HG03571 (cell line): Measurements from ENCODE around the gene ADAMTS19.

Experiments used
- ATAC-seq: cut with Tn5 transposase; IDR thresholded peaks from one replicate; pipeline ENCODE4 v1.9.1; 2021; ENCODE audit not compliant: unreplicated experiment

ADAMTS19 gene

GRCh38 chr5:129672006-129672405, 211.9 kb downstream of the ADAMTS19 start:
- ATAC-seq: no peak

- ATAC-seq: no peak
These were observed 219.6 kb downstream of the ADAMTS19 start for GRCh38 chr5:129679671-129680070.

- no peak for ATAC-seq
These were observed 227.8 kb downstream of the ADAMTS19 start for GRCh38 chr5:129687941-129688340.

- ATAC-seq: no peak
These were observed 228.9 kb downstream of the ADAMTS19 start for GRCh38 chr5:129689045-129689444.

- no peak for ATAC-seq
These were observed 231.1 kb downstream of the ADAMTS19 start for GRCh38 chr5:129691220-129691619.

- ATAC-seq: no peak
These were observed 236.5 kb downstream of the ADAMTS19 start for GRCh38 chr5:129696636-129697035.

GRCh38 chr5:129698661-129699060, 238.6 kb downstream of the ADAMTS19 start:
- no peak for ATAC-seq

- ATAC-seq: no peak
These were observed 256.1 kb downstream of the ADAMTS19 start for GRCh38 chr5:129716235-129716634.

- ATAC-seq: no peak
These were observed 256.6 kb downstream of the ADAMTS19 start for GRCh38 chr5:129716651-129717050.

- no peak for ATAC-seq
These were observed 257.7 kb downstream of the ADAMTS19 start for GRCh38 chr5:129717751-129718310.

GRCh38 chr5:129718471-129719090, 258.5 kb downstream of the ADAMTS19 start:
- ATAC-seq: no peak

- no peak for ATAC-seq
These were observed 264.1 kb downstream of the ADAMTS19 start for GRCh38 chr5:129724222-129724621.

GRCh38 chr5:129724647-129725046, 264.5 kb downstream of the ADAMTS19 start:
- no peak for ATAC-seq

GRCh38 chr5:129739773-129740172, 279.7 kb downstream of the ADAMTS19 start:
- ATAC-seq: no peak

GRCh38 chr5:129743541-129744187, 283.6 kb downstream of the ADAMTS19 start:
- ATAC-seq: no peak

GRCh38 chr5:129745997-129746396, 285.9 kb downstream of the ADAMTS19 start:
- no peak for ATAC-seq

- no peak for ATAC-seq
These were observed 286.8 kb downstream of the ADAMTS19 start for GRCh38 chr5:129746876-129747275.

GRCh38 chr5:129747572-129748407, 287.7 kb downstream of the ADAMTS19 start, which contains the start of gene MINAR2:
MINAR2 (plus strand) TSS chr5:129748094; CDS start chr5:129748191, 97 bp downstream.
- no peak for ATAC-seq

GRCh38 chr5:129748913-129749880, 289.1 kb downstream of the ADAMTS19 start:
- no peak for ATAC-seq

- no peak for ATAC-seq
These were observed 300.7 kb downstream of the ADAMTS19 start for GRCh38 chr5:129760636-129761325.
